ENCODE data around the gene SPOCK2.

The SPOCK2 gene

DNA sequence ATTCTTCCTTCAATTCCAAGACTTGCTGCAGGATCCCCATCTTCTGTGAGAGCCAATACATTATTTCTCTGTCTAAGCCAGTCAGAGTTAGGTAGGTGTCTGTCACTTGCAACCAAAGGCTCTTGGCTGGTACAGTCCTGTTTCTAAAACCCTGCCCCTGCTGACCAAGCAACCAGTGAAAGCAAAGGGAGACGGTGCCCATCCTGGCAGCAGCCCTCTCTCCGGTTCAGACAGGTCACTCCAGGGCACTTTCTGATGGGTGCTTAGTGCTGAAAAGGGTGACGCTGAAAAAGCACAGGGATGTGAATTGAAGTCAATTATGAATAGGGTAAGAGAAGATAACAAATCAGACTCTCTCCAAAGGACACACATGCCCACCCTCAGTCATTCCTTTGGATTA, 37.5 kb downstream of the SPOCK2 start:
- no peak overlapping the region for H3K4me2 ChIP-seq (ENCODE audit: low read length)
- H3K27ac ChIP-seq (ENCODE audit: low read length) = no peak overlapping the region
- no peaks in the 10 kb centered on the region for H4K20me1 ChIP-seq (ENCODE audit: insufficient read depth, low read length)
- no peaks in the 10 kb centered on the region for H3K27me3 ChIP-seq (ENCODE audit: low read depth, low read length)
- H2AFZ ChIP-seq (ENCODE audit: low read depth, low read length) = no peak overlapping the region
- no peaks in the 10 kb centered on the region for H3K79me2 ChIP-seq (ENCODE audit: low read length)
- H3K9me3 ChIP-seq (ENCODE audit: insufficient read depth, low read length) = no peaks in the 10 kb centered on the region
- TF ChIP-seq EZH2phosphoT487 (IDR thresholded peaks at IDR 0.05; ENCODE audit: low read depth) (no peak), CTCF (IDR thresholded peaks at IDR 0.05; ENCODE audit: low read depth, low read length) (no peak)
- H3K36me3 ChIP-seq (replicated peaks; ENCODE audit: low read depth, low read length) = no peaks in the 10 kb centered on the region
- peaks cover 23% of the 10 kb centered on the region for H3K4me1 ChIP-seq (ENCODE audit: low read length)
- H3K4me3 ChIP-seq (ENCODE audit: low read length) = no peak overlapping the region
- H3K9ac ChIP-seq (ENCODE audit: low read length) = no peak overlapping the region

DNA sequence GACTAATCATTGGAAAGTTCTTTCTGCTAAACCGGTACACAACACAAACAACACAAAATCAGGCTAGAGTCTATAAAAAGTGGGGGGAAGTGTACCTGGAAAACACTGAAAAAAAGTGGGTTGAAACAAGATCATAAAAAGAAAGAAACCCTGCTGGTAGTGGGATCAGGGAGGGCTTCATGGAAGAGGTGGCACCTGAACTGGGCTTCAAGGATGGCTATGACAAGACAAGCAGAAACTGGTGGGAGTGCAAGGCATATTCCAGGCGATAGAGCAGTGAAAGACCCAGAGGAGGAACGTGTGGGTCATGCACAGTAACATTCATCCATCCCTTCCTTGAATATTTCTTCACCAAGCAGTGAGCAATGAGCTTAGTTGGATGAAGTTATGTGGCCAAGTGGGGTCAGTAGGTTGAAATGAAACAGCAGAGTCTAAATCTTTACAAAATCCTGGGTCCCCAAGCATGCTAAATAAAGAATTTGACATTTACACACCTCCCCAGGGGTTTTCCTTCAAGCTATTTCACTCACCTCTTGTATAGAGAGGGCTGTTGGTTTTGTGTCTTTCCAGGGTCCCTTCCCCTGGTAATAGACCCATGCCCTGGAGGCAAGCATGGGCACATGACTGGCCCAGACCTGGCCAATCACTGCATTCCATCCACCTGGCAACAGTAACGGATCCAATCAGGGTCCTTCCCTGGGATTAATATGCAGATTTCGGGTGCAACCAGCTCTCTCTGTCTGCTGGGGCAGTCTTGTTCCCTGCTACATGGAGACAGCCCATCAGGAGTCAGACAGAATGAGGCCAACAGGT, 38.2 kb downstream of the SPOCK2 start:
- no peak for TF ChIP-seq EZH2phosphoT487 (IDR thresholded peaks at IDR 0.05; ENCODE audit: low read depth)
- TF ChIP-seq CTCF (IDR thresholded peaks at IDR 0.05; ENCODE audit: low read depth, low read length) = no peak
- H3K4me3 ChIP-seq (ENCODE audit: low read length) = no peak overlapping the region
- H3K9me3 ChIP-seq (ENCODE audit: insufficient read depth, low read length) = no peaks in the 10 kb centered on the region
- no peak overlapping the region for H2AFZ ChIP-seq (ENCODE audit: low read depth, low read length)
- H3K4me1 ChIP-seq (ENCODE audit: low read length) = peaks cover 16% of the 10 kb centered on the region
- no peak overlapping the region for H3K4me2 ChIP-seq (ENCODE audit: low read length)
- no peaks in the 10 kb centered on the region for H3K36me3 ChIP-seq (replicated peaks; ENCODE audit: low read depth, low read length)
- H3K9ac ChIP-seq (ENCODE audit: low read length) = no peak overlapping the region
- H4K20me1 ChIP-seq (ENCODE audit: insufficient read depth, low read length) = no peaks in the 10 kb centered on the region
- no peaks in the 10 kb centered on the region for H3K79me2 ChIP-seq (ENCODE audit: low read length)
- no peaks in the 10 kb centered on the region for H3K27me3 ChIP-seq (ENCODE audit: low read depth, low read length)
- no peak overlapping the region for H3K27ac ChIP-seq (ENCODE audit: low read length)

DNA sequence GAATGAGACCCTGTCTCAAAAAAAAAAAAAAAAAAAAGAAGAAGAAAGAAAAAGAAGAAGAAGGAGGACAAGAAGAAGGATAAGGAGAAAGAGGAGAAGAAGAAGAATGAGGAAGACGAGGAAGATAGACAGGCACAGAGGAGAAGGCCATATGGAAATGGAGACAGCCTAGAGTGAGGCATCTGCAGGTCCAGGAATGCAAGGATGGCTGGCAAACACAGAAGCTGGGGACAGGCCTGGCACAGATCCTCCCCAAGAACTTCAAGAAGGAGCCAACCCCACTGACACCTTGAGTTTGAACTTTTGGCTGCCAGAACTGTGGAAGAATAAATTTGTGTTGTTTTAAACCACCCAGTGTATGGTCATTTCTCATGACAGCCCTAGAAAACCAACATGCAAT, 38.9 kb downstream of the SPOCK2 start:
- no peak overlapping the region for H3K9ac ChIP-seq (ENCODE audit: low read length)
- TF ChIP-seq EZH2phosphoT487 (IDR thresholded peaks at IDR 0.05; ENCODE audit: low read depth) = no peak
- TF ChIP-seq CTCF (IDR thresholded peaks at IDR 0.05; ENCODE audit: low read depth, low read length) = no peak
- H3K9me3 ChIP-seq (ENCODE audit: insufficient read depth, low read length) = no peaks in the 10 kb centered on the region
- no peaks in the 10 kb centered on the region for H3K27me3 ChIP-seq (ENCODE audit: low read depth, low read length)
- H2AFZ ChIP-seq (ENCODE audit: low read depth, low read length) = no peak overlapping the region
- H3K4me1 ChIP-seq (ENCODE audit: low read length) = peaks cover 9% of the 10 kb centered on the region
- H4K20me1 ChIP-seq (ENCODE audit: insufficient read depth, low read length) = no peaks in the 10 kb centered on the region
- H3K4me2 ChIP-seq (ENCODE audit: low read length) = no peak overlapping the region
- H3K4me3 ChIP-seq (ENCODE audit: low read length) = no peak overlapping the region
- no peak overlapping the region for H3K27ac ChIP-seq (ENCODE audit: low read length)
- H3K36me3 ChIP-seq (replicated peaks; ENCODE audit: low read depth, low read length) = no peaks in the 10 kb centered on the region
- no peaks in the 10 kb centered on the region for H3K79me2 ChIP-seq (ENCODE audit: low read length)

DNA sequence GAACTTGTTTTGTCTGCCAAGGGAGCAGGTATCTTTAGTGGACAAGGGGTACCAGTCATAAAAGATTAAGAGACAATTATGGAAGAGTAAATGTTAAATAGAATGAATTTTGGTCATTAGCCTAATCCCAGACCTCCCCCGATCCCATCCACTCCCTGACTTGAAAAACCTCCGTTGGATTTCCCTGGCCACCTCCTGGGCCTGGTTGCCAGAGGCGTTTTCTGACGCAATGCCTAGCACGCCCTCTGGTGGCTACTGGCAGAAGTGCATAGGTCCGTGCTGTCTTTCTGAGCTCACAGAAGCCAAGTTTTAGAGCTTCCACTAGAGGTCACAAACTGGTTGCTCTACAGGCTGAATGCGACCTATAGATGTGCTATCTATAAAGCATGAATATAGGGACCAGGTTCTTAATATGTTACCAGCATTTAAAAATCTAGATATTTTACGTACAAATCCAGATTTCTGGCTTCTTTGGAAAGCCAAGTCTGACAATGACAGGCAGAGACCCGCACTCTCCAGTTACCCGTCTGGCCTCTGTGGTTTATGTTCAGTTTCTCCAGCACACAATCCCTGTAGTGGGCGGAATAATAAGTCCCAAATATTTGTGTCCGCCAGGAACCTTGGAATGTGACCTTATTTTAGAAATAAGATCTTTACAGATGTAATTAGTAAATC, 39.8 kb downstream of the SPOCK2 start:
- Histone ChIP-seq H3K9me3 (ENCODE audit: insufficient read depth, low read length) (no peaks in the 10 kb centered on the region), H4K20me1 (ENCODE audit: insufficient read depth, low read length) (no peaks in the 10 kb centered on the region), H3K4me3 (ENCODE audit: low read length) (no peak overlapping the region), H2AFZ (ENCODE audit: low read depth, low read length) (no peak overlapping the region), H3K4me1 (ENCODE audit: low read length) (peaks cover 5% of the 10 kb centered on the region; the same call in 1 of the 2 replicates), H3K36me3 (replicated peaks; ENCODE audit: low read depth, low read length) (no peaks in the 10 kb centered on the region), H3K4me2 (ENCODE audit: low read length) (no peak overlapping the region), H3K27ac (ENCODE audit: low read length) (no peak overlapping the region), H3K79me2 (ENCODE audit: low read length) (no peaks in the 10 kb centered on the region), H3K27me3 (ENCODE audit: low read depth, low read length) (no peaks in the 10 kb centered on the region), H3K9ac (ENCODE audit: low read length) (no peak overlapping the region)
- TF ChIP-seq CTCF (IDR thresholded peaks at IDR 0.05; ENCODE audit: low read depth, low read length) (peak; percentile 99), EZH2phosphoT487 (IDR thresholded peaks at IDR 0.05; ENCODE audit: low read depth) (no peak)

Data from OCI-LY3 (cell line).